Upper lobe of right lung (tissue), 1 donor: Measurements from ENCODE around the gene IPO8. TPM values are rescaled to one million over a fixed set of nuclear protein-coding genes. Genes with fewer than 3 reads are reported as not detected.

Source experiments
- ATAC-seq: fragments of 200-7000 bp; cut with Tn5 transposase; one replicate; pipeline ENCODE4 v1.9.1; 2020; ENCODE audit warnings: mild to moderate bottlenecking, moderate library complexity
- DNase-seq: peaks from one replicate; pipeline ENCODE4 v3.0.0-alpha.2; 2020
- H3K27ac ChIP-seq: fragments of 200-600 bp; one replicate; pipeline ENCODE4 v1.8.0; 2022
- H3K27me3 ChIP-seq: fragments of 200-600 bp; one replicate; pipeline ENCODE4 v1.8.0; 2022; ENCODE audit warnings: mild to moderate bottlenecking
- H3K36me3 ChIP-seq: fragments of 200-600 bp; one replicate; pipeline ENCODE4 v1.8.0; 2022
- H3K4me1 ChIP-seq: fragments of 200-600 bp; one replicate; pipeline ENCODE4 v1.8.0; 2022
- H3K4me3 ChIP-seq: fragments of 200-600 bp; one replicate; pipeline ENCODE4 v1.8.0; 2022; ENCODE audit warnings: mild to moderate bottlenecking
- H3K9me3 ChIP-seq: fragments of 200-600 bp; one replicate; pipeline ENCODE4 v1.8.0; 2022
- intact Hi-C: fragments of 100-400 bp; cut with DNase I; formaldehyde crosslinking; loops from one replicate; pipeline ENCODE4 v1.11.0; 2022
- total RNA-seq: library from RNA; stranded (reverse); fragmentation: NEBNext Ultra II Directional; extraction: Animal tissue kit (Norgen Biotek cat#: 25700); gene quantifications from one replicate; pipeline ENCODE4 v1.2.1, GENCODE V29; 2021
- TF ChIP-seq, protein P1 (sequence below): fragments of 200-600 bp; IDR thresholded peaks from one replicate; pipeline ENCODE4 v1.8.0; 2022; ENCODE audit warnings: antibody characterized with exemption
- donor health status: DM: no; HTN: yes; CAD: no; lungs with severe emphysema.

IPO8 gene
- total RNA-seq, 1 donor from 2014 or later: 48.3 TPM

DNA sequence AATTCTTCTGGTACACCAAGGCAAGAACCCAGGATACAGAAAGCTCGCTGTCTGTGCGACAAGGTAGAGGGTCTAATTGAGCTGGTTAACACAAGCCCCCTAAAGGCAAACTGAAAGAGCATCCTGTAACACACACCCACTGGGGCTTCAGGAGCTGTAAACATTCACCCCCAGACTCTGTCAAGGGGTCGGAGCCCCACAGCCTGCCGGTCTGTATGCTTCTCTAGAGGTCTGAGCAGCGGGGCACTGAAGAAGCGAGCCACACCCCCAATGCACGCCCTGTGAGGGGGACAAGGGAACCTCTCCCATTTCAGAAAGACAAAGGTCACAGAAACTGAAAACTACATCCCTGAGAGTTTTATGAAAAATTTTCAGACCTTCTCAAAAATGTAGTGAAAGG lies 1.3 kb upstream of the IPO8 start:
- no peaks in the 10 kb centered on the region for H3K27me3 ChIP-seq
- intact Hi-C loops: no loop called here
- H3K4me1 ChIP-seq: peaks cover 23% of the 10 kb centered on the region
- H3K9me3 ChIP-seq: no peaks in the 10 kb centered on the region
- no peak overlapping the region for H3K27ac ChIP-seq
- ATAC-seq (no peak), DNase-seq (no peak)
- H3K36me3 ChIP-seq: no peaks in the 10 kb centered on the region
- TF ChIP-seq, protein P1, sequence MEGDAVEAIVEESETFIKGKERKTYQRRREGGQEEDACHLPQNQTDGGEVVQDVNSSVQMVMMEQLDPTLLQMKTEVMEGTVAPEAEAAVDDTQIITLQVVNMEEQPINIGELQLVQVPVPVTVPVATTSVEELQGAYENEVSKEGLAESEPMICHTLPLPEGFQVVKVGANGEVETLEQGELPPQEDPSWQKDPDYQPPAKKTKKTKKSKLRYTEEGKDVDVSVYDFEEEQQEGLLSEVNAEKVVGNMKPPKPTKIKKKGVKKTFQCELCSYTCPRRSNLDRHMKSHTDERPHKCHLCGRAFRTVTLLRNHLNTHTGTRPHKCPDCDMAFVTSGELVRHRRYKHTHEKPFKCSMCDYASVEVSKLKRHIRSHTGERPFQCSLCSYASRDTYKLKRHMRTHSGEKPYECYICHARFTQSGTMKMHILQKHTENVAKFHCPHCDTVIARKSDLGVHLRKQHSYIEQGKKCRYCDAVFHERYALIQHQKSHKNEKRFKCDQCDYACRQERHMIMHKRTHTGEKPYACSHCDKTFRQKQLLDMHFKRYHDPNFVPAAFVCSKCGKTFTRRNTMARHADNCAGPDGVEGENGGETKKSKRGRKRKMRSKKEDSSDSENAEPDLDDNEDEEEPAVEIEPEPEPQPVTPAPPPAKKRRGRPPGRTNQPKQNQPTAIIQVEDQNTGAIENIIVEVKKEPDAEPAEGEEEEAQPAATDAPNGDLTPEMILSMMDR: no peak
- H3K4me3 ChIP-seq: no peak overlapping the region

DNA sequence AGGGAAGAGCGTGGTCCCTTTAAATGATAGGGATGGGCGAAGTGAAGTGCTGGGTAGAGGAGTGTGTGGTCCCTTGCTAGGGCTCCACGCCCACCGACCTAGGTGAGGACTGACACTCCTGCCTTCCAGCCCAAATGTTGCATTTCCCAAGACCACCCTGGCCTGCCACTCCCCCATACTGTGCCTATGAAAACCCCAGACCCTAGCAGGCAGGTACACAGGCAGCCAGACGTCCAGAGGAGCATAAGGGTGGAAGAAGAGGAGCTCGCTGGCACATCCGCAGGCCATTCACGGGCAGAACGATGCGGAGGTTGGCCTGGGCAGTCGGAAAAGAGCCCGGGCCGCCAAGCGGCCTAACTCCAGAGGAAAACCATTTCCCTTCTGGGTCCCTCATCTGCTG lies 817 bp upstream of the IPO8 start:
- no peaks in the 10 kb centered on the region for H3K9me3 ChIP-seq
- peak overlapping the region; percentile 83 for H3K27ac ChIP-seq
- intact Hi-C loops: no loop called here

DNA sequence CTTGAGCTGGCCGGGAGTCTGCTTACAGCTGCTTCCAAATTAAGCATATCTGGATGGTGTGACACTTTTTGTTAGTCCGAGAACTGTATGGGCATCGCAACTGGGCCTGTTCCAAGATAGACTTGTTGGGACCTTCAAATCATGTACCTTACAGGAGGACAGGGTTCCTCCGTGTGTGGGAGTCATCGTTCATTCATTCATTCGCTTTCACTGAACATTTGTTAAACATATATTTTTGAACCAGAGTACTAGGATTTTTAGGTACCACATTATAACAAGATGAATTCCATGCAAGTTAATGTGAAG lies 387 bp upstream of the IPO8 start:
- Histone ChIP-seq H3K27me3 (no peaks in the 10 kb centered on the region), H3K4me3 (peak overlapping the region; percentile 86), H3K4me1 (peaks cover 23% of the 10 kb centered on the region), H3K36me3 (no peaks in the 10 kb centered on the region), H3K27ac (peak overlapping the region; percentile 83), H3K9me3 (no peaks in the 10 kb centered on the region)
- TF ChIP-seq, protein P1: no peak
- no peak for ATAC-seq
- no peak for DNase-seq
- intact Hi-C loops: no loop called here

More for the DNA sequence above, 817 bp upstream of the IPO8 start:
- DNase-seq (no peak), ATAC-seq (no peak)
- TF ChIP-seq, protein P1: no peak
- H3K36me3 ChIP-seq: no peaks in the 10 kb centered on the region
- H3K4me1 ChIP-seq: peaks cover 23% of the 10 kb centered on the region
- peak overlapping the region; percentile 86 for H3K4me3 ChIP-seq
- no peaks in the 10 kb centered on the region for H3K27me3 ChIP-seq

DNA sequence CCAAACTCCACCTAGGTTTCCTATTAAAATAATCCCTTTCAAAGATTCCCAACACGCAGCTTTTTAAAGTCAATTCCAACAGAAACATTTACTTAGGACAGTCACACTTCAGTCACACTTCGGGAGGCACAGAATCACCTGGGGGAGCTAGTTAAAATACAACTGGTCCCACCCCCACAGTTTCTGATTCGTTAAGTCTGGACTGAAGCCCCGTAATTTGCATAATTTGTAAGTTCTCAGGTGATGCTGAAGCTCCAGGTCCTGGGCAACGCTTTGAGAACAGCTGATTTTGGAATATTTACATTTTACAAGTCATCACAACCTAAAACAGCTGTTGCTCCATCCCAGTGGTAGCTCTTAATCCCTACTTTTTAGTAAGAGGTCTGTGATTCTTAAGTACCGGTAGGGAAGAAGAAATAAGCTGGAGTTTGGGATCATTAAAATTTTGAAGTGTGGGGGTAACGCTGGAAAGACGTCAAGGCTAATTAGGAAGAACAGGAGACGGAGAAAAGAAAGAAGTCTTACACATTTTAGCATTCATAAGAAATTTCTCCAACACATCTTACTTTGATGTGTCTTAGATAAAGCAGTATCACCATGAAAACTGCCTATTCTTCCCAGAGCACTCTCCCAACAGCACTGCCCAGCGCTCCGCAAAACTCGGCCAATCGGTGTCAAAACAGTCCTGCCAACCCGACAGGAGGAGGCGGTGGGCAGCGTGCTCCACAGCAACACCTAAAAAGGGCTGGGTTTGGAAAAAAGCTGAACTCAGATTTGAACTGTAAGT lies 1.1 kb downstream of the IPO8 start:
- intact Hi-C loops: no loop called here
- no peaks in the 10 kb centered on the region for H3K27me3 ChIP-seq
- peaks cover 23% of the 10 kb centered on the region for H3K4me1 ChIP-seq
- H3K27ac ChIP-seq: peak overlapping the region; percentile 83
- no peaks in the 10 kb centered on the region for H3K36me3 ChIP-seq
- H3K4me3 ChIP-seq: peak overlapping the region; percentile 86
- ATAC-seq (peak; percentile 64), DNase-seq (peak; percentile 78)
- no peaks in the 10 kb centered on the region for H3K9me3 ChIP-seq
- TF ChIP-seq, protein P1: no peak

DNA sequence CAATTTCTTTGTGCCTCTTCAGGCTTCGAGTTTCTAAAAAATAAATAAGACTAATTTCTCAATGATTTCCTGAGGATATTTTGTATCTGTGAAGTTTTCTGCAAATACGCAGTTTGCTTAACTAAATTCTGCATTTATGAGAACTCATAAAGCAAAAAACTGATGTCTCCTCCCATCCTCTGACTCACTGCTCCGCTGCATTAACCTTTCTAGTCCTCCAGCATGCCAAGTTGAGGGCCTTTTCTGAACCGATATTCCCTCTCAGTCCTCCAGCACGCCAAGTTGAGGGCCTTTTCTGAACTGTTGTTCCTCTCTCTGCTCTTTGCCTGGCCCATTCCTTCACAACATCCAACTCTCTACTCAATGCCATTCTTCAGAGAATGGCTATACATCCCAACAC lies 3.2 kb downstream of the IPO8 start:
- no peaks in the 10 kb centered on the region for H3K27me3 ChIP-seq
- no peak overlapping the region for H3K4me3 ChIP-seq
- DNase-seq: no peak
- H3K27ac ChIP-seq: no peak overlapping the region
- ATAC-seq: no peak
- intact Hi-C loops: no loop called here
- peaks cover 23% of the 10 kb centered on the region for H3K4me1 ChIP-seq
- no peaks in the 10 kb centered on the region for H3K36me3 ChIP-seq
- TF ChIP-seq, protein P1: no peak
- H3K9me3 ChIP-seq: no peaks in the 10 kb centered on the region
